OCI-LY7 (cell line): Measurements from ENCODE around the gene C12orf50. TPM values are rescaled to one million over a fixed set of nuclear protein-coding genes. Genes with fewer than 3 reads are reported as not detected.
"Not testable (repeated sequence)": the region's sequence is repeated elsewhere in the genome, so short reads cannot be mapped to it uniquely, and the experiment has no call there.

Experiments
- BruUV-seq: library from RNA; stranded (reverse); fragments of 400-500 nt; replicated peaks from 2 replicates; lab custom pipeline; 2021; lab: Mats Ljungman, UMichigan
- CTCF ChIA-PET: fragments of 300-600 bp; sonication (Branson Sonifier 250); formaldehyde crosslinking; loops from one replicate; lab custom pipeline; 2022; ENCODE audit warnings: antibody characterized with exemption; ENCODE audit not compliant: unreplicated experiment; lab: Charles Lee
- POLR2A ChIA-PET: fragments of 300-600 bp; sonication (Branson Sonifier 250); formaldehyde crosslinking; loops from one replicate; lab custom pipeline; 2022; ENCODE audit warnings: antibody characterized with exemption; lab: Charles Lee
- DNase-seq: peaks from one replicate; pipeline ENCODE4 v3.0.0-alpha.2; 2015; ENCODE audit warnings: low spot score
- H2AFZ ChIP-seq: fragments of 200-600 bp; sonication (generic), shearing (Covaris generic); 2 replicates; pipeline ENCODE4 v1.6.1; 2014; ENCODE audit warnings: mild to moderate bottlenecking, antibody characterized with exemption, low read length, moderate library complexity
- H3K27ac ChIP-seq: fragments of 200-600 bp; sonication (generic); 2 replicates; pipeline ENCODE4 v1.5.1; 2014; ENCODE audit warnings: mixed run types, low read depth, mild to moderate bottlenecking, moderate library complexity, low read length, inconsistent platforms; ENCODE audit not compliant: poor library complexity, severe bottlenecking
- H3K36me3 ChIP-seq: fragments of 200-600 bp; sonication (generic); 2 replicates; pipeline ENCODE4 v1.6.1; 2014; ENCODE audit warnings: mild to moderate bottlenecking, antibody characterized with exemption, low read length, moderate library complexity, mixed read lengths; ENCODE audit not compliant: insufficient read depth
- H3K4me1 ChIP-seq: fragments of 200-600 bp; sonication (generic); 2 replicates; pipeline ENCODE4 v1.5.1; 2014; ENCODE audit warnings: mild to moderate bottlenecking, low read length; ENCODE audit not compliant: insufficient read depth, poor library complexity, severe bottlenecking
- H3K4me2 ChIP-seq: fragments of 200-600 bp; sonication (generic); 2 replicates; pipeline ENCODE4 v1.6.1; 2014; ENCODE audit warnings: mild to moderate bottlenecking, low read length
- H3K4me3 ChIP-seq: fragments of 200-600 bp; sonication (generic); 2 replicates; pipeline ENCODE4 v1.5.1; 2014; ENCODE audit warnings: mild to moderate bottlenecking, low read depth, low read length; ENCODE audit not compliant: poor library complexity, severe bottlenecking
- H3K79me2 ChIP-seq: fragments of 200-600 bp; sonication (generic); 2 replicates; pipeline ENCODE4 v1.6.1; 2016; ENCODE audit warnings: low read depth, mild to moderate bottlenecking, low read length, moderate library complexity, mixed read lengths; ENCODE audit not compliant: insufficient read depth
- H3K9me2 ChIP-seq: fragments of 200-600 bp; sonication (generic); 2 replicates; pipeline ENCODE4 v1.6.1; 2016; ENCODE audit warnings: mild to moderate bottlenecking, low read length, mixed read lengths; ENCODE audit not compliant: insufficient read depth
- H3K9me3 ChIP-seq: fragments of 200-600 bp; sonication (generic); 2 replicates; pipeline ENCODE4 v1.6.1; 2014; ENCODE audit warnings: mild to moderate bottlenecking, mixed run types, low read length, mixed read lengths
- H4K20me1 ChIP-seq: fragments of 200-600 bp; sonication (generic); 2 replicates; pipeline ENCODE4 v1.6.1; 2014; ENCODE audit warnings: mild to moderate bottlenecking, antibody characterized with exemption, low read length, moderate library complexity, mixed read lengths; ENCODE audit not compliant: insufficient read depth
- EZH2phosphoT487 ChIP-seq: fragments of 200-600 bp; sonication (generic); IDR thresholded peaks from 2 replicates; pipeline ENCODE4 v1.6.1; 2018; ENCODE audit warnings: low read depth, borderline replicate concordance, mild to moderate bottlenecking, mixed run types, antibody characterized with exemption, low read length, moderate library complexity, mixed read lengths
- intact Hi-C: fragments of 100-400 bp; cut with micrococcal nuclease; formaldehyde crosslinking; loops from one replicate; pipeline ENCODE4 v1.10.0; 2022; ENCODE audit not compliant: unreplicated experiment
- total RNA-seq, 2 experiments: library from RNA; depleted of rRNA in 1 of 2; stranded (reverse); fragments of >200 nt in 1 of 2; shearing (Covaris generic) in 1 of 2; gene quantifications; 2 replicates each; pipeline ENCODE4 v1.2.3, GENCODE V29; 2014 to 2022
- TF ChIP-seq, protein P1 (sequence below): fragments of 200-600 bp; sonication (generic); conservative IDR thresholded peaks from 2 replicates; pipeline ENCODE4 v1.5.1; 2014; ENCODE audit warnings: mild to moderate bottlenecking, antibody characterized with exemption, low read length, moderate library complexity, mixed read lengths

The C12orf50 gene
- total RNA-seq, 2 experiments from 2014 or later, result 0.08 TPM; not detected in 1

GRCh38 chr12:87967871-87968270 is 61.3 kb downstream of the C12orf50 start:
- no peak overlapping the region for H2AFZ ChIP-seq
- H4K20me1 ChIP-seq, result no peaks in the 10 kb centered on the region
- H3K4me1 ChIP-seq, result no peaks in the 10 kb centered on the region
- no peak overlapping the region for H3K4me3 ChIP-seq
- DNase-seq, result no peak
- no TSS peak for BruUV-seq
- CTCF ChIA-PET, result no interaction called here
- intact Hi-C loops, result no loop called here
- no peaks in the 10 kb centered on the region for H3K79me2 ChIP-seq
- no peaks in the 10 kb centered on the region for H3K9me3 ChIP-seq
- H3K9me2 ChIP-seq, result no peaks in the 10 kb centered on the region
- H3K4me2 ChIP-seq, result no peak overlapping the region
- H3K27ac ChIP-seq, result no peak overlapping the region
- TF ChIP-seq, protein P1, sequence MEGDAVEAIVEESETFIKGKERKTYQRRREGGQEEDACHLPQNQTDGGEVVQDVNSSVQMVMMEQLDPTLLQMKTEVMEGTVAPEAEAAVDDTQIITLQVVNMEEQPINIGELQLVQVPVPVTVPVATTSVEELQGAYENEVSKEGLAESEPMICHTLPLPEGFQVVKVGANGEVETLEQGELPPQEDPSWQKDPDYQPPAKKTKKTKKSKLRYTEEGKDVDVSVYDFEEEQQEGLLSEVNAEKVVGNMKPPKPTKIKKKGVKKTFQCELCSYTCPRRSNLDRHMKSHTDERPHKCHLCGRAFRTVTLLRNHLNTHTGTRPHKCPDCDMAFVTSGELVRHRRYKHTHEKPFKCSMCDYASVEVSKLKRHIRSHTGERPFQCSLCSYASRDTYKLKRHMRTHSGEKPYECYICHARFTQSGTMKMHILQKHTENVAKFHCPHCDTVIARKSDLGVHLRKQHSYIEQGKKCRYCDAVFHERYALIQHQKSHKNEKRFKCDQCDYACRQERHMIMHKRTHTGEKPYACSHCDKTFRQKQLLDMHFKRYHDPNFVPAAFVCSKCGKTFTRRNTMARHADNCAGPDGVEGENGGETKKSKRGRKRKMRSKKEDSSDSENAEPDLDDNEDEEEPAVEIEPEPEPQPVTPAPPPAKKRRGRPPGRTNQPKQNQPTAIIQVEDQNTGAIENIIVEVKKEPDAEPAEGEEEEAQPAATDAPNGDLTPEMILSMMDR, result no peak
- no peak for TF ChIP-seq EZH2phosphoT487
- POLR2A ChIA-PET, result interaction anchor here (0.6 kb wide), 1 partner anchor 50 kb away, joined by 5 read pairs; no protein-coding TSS in a partner anchor
- no peaks in the 10 kb centered on the region for H3K36me3 ChIP-seq

- Histone ChIP-seq H2AFZ (no peak overlapping the region), H3K79me2 (no peaks in the 10 kb centered on the region), H3K4me2 (no peak overlapping the region), H3K4me3 (no peak overlapping the region), H4K20me1 (no peaks in the 10 kb centered on the region), H3K36me3 (no peaks in the 10 kb centered on the region), H3K27ac (no peak overlapping the region), H3K4me1 (no peaks in the 10 kb centered on the region), H3K9me3 (no peaks in the 10 kb centered on the region), H3K9me2 (no peaks in the 10 kb centered on the region)
- TF ChIP-seq, protein P1, result no peak
- DNase-seq, result no peak
- no TSS peak for BruUV-seq
- ChIA-PET POLR2A (no interaction called here), CTCF (no interaction called here)
- intact Hi-C loops, result no loop called here
These were observed 68.6 kb downstream of the C12orf50 start for GRCh38 chr12:87960566-87960965.

GRCh38 chr12:87954028-87954427 is 75.2 kb downstream of the C12orf50 start:
- DNase-seq, H3K4me1 ChIP-seq, POLR2A ChIA-PET, H2AFZ ChIP-seq, BruUV-seq, H3K4me3 ChIP-seq, H3K9me2 ChIP-seq, intact Hi-C loops, H3K9me3 ChIP-seq, H3K36me3 ChIP-seq, H4K20me1 ChIP-seq, H3K27ac ChIP-seq, H3K4me2 ChIP-seq, CTCF ChIA-PET, H3K79me2 ChIP-seq: not testable (repeated sequence)
